Choroid plexus epithelial cell (primary cell): ENCODE results near the gene HRG.

Experiments
- DNase-seq: peaks from one replicate; pipeline ENCODE4 v3.0.0-alpha.2; 2010; ENCODE audit warnings: low read depth
- H3K4me3 ChIP-seq: 2 replicates; pipeline ENCODE4 v1.5.1; 2011; ENCODE audit warnings: low read depth, mild to moderate bottlenecking, control low read depth, low read length, moderate library complexity
- TF ChIP-seq, protein P1 (sequence below): conservative IDR thresholded peaks from 2 replicates; pipeline ENCODE4 v1.5.1; 2011; ENCODE audit warnings: low read depth, mild to moderate bottlenecking, control low read depth, inconsistent platforms, low read length, moderate library complexity

Gene HRG

DNA sequence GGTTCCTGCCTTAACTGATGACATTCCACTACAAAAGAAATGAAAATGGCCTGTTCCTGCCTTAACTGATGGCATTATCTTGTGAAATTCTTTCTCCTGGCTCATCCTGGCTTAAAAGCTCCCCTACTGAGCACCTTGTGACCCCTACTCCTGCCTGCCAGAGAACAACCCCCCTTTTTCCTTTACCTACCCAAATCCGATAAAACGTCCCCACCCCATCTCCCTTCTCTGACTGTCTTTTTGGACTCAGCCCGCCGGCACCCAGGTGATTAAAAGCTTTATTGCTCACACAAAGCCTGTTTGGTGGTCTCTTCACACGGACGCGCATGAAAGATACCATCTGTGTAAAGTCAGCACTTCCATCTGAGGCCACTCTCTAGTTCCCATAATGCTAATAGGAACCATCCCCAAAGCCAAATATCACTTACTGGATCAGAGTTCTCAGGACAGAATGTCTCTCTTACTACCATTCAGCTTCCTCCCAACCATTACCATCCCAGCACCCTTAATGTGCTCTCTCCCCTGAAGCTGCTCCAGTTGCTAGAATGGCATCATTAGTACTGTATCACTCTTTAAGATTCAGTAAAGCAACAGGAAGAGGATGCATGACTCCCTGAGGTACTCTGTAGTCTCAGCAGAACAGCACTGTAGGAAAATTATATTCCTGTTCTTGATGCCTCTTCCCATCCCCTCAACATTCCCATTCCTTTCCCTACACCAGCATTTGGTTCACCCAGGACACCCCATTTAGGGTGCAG, 2.3 kb upstream of the HRG start:
- TF ChIP-seq, protein P1, sequence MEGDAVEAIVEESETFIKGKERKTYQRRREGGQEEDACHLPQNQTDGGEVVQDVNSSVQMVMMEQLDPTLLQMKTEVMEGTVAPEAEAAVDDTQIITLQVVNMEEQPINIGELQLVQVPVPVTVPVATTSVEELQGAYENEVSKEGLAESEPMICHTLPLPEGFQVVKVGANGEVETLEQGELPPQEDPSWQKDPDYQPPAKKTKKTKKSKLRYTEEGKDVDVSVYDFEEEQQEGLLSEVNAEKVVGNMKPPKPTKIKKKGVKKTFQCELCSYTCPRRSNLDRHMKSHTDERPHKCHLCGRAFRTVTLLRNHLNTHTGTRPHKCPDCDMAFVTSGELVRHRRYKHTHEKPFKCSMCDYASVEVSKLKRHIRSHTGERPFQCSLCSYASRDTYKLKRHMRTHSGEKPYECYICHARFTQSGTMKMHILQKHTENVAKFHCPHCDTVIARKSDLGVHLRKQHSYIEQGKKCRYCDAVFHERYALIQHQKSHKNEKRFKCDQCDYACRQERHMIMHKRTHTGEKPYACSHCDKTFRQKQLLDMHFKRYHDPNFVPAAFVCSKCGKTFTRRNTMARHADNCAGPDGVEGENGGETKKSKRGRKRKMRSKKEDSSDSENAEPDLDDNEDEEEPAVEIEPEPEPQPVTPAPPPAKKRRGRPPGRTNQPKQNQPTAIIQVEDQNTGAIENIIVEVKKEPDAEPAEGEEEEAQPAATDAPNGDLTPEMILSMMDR, result no peak
- H3K4me3 ChIP-seq, result no peak overlapping the region
- DNase-seq, result no peak

DNA sequence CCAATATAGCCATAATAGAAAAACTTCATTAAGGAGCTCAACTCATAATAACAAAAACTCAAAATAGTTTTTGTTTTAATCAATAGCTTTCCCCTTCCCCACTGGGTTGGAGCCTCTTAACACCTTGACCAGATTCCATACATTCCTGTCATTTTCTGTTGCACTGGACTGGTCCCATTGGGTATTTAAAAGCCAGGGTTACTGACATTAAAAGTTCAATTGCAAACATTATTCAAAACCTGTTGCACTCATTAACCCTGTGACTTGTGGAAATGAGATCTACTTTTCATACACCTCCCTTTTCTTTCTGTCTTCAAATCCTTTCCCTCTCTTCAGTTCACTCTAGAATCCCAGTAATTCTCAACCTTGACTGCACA, 1.7 kb upstream of the HRG start:
- no peak overlapping the region for H3K4me3 ChIP-seq
- DNase-seq, result no peak
- TF ChIP-seq, protein P1, result no peak

DNA sequence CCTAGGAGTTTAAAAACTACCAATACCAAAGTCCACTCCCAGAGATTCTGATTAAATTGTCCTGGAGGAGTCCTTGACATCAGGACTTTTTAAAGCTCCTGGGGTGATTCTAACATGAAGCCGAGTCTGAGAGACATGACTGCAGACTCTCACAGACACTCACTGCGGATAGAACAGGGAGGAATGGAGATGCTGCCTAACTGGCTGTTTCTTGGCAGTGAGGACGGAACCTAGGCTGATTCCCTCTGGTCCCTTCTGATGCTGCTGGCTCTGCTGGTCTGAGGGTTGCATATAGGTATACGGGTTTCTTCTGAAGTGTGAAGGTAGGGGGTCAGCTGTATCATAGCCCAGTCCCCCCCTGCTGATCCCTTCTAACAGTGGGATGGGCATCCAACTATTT, 1.3 kb upstream of the HRG start:
- TF ChIP-seq, protein P1, result no peak
- DNase-seq, result no peak
- no peak overlapping the region for H3K4me3 ChIP-seq

DNA sequence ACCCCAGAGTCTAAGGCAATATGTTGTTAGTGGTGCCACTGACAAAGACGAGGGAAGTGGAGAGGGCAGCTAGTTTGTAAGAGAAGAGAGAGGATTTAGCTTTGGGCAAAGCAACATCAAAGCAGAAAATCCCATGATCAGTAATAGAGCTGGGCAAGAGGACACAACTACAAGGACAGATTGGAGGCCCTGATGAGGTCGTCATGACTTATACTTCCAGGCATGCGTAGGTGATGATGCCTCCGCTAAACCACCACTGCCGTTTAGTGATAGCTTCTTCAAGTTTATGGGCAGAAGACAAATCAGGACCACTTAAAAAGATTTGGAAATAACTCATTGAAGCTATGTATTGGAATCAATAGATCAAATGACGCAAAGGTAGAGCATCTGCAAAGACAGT, 2.6 kb downstream of the HRG start:
- no peak overlapping the region for H3K4me3 ChIP-seq
- DNase-seq, result no peak
- TF ChIP-seq, protein P1, result no peak

DNA sequence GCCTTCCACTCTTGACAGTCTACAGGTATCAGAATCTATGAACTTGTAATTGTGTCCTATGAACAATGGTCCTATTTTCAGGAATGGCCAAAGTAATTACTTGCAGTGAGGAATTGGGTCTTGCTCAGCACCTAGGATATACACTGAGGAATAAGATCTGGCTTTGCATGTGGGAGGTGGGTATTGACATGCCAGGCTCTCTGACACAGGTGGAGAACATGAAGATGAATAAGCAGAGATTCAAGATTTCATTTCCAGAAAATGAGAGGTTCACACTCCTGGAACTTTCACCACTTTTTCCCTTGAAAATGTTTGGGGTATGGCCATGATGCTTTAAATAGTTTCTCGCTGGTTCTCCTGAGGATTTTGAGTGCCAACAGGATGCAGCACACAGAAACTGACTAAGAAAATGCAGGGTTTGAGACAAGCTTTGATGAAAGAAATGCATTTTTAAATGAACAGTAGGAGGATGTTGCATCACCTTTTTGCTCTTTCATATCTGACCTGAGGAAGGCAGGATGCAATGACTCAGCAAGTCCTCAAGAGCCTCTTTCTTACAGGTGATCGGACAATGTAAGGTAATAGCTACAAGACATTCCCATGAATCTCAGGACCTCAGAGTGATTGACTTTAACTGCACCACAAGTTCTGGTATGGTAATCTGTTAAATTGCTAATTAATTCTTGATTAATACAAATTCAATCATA, 3.7 kb downstream of the HRG start:
- no peak for DNase-seq
- TF ChIP-seq, protein P1, result no peak
- no peak overlapping the region for H3K4me3 ChIP-seq

DNA sequence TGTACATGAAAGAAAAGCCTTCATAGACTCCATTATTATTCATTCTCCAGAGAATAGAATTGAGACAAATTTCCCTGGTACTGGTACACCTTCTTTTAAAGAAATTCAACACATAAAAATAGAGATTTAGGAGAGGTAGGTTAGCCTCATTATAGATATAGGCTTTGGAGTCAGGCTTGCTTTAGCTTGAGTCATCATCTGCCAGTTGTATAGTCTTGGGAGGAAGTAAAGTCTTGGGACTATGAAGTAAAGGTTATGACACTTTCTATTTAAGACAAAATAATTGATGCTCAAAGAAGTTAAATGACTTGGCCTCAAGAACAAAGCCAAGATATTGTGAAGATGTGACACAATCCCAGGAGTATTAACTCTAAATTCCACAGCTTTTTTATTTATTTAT, 4.3 kb downstream of the HRG start:
- no peak overlapping the region for H3K4me3 ChIP-seq
- no peak for DNase-seq
- TF ChIP-seq, protein P1, result no peak

DNA sequence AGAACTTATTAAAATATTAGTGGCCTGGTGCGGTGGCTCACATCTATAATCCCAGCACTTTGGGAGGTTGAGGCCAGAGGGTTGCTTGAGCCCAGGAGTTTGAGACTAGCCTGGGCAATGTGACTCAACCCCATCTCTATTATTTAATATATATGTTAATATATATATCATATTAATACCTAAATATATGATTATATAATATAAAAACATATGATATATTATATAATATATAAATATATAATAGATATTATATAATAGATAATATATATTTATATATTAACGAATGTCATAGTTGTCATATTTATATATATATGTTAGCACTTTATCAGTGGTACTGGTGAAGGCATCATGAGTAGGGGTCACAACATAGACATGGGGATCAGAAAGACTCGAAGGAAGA, 5.2 kb downstream of the HRG start:
- TF ChIP-seq, protein P1, result no peak
- DNase-seq, result no peak
- no peak overlapping the region for H3K4me3 ChIP-seq
